Activated CD4-positive, alpha-beta T cell treated with anti-CD3 and anti-CD28 coated beads, Interleukin-2, amount 50 U/mL, for 1 hour (primary cell): ENCODE measurements around the gene BHLHE23.

ENCODE experiments used
- DNase-seq: peaks from one replicate; pipeline ENCODE4 v3.0.0-alpha.2; 2020

The BHLHE23 gene

DNA sequence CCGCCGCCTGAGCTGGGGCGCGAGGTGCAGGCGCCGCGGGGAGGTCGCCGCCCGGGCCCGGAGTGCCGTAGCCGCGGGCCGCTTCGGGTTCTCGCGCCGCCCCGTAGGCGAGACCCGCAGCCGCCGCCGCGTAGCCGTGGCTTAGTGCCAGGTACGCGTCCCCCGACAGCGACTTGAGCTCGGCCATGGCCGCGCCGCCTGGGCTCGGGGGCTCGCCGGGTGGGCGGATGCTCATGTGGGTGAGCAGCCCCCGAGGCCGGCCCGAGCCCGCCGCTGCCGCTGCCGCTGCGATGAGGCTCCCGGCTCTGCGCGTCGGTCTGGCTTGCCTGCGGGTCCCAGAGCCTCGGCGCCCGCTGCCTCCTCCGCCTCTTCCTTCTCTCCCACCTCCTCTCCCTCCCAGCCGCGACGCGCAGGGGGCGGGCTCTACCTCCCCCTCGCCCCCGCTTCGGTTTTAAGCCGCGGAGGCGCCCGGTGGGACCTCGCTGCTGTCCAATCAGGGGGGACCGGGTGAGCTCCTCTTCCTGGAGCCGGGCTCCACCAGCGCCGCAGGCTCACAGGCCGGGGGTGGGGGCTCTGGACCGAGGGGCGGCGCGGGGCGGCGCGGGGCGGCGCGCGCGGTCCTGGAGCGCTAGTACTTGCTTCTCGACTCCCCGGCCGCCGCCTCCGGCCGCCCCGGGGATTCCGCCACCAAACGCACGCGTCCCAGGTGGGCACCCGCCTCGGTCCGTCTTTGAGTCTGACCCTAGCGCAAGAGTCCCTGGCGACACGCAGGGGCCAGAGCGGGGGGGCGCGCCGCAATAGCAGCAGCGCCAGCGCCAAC is at the start of gene BHLHE23:
TSS of gene BHLHE23 (minus strand) at position 425 of the 820 bp plus-strand sequence. CDS start at position 235, 190 bp downstream.
- no peak for DNase-seq

DNA sequence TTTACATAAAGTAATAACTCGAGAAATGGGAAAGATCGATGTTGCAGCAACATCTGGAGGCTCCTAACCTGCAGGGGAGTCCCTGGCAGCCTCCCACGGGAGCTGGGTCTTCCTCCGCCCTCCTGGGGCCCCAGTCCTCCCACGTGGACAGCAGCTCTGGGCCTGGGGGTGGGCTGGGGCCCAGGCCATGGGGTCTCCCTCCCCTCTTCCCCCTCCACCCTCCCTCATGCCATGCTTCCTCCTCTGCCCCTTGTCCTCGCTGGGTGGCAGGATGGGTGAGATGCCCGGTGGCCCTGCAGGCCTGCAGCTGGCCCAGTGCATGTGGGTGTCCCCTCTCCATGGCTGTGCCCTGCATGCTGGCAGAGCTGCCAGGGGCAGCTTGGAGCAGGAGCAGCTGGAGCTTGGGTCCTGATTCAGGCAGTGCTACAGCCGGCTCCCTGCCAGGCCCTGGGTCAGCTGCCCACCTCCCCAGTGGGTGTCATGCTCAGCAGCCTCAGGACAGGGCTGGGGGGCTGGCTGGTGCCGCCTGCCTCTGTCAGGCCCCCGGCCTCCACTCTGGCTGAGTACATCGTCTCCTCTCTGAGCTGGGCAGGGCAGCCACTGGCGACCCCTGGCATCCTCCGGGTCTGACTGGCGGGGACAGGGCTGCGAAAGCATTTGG is 48.9 kb upstream of the BHLHE23 start:
- no peak for DNase-seq

DNA sequence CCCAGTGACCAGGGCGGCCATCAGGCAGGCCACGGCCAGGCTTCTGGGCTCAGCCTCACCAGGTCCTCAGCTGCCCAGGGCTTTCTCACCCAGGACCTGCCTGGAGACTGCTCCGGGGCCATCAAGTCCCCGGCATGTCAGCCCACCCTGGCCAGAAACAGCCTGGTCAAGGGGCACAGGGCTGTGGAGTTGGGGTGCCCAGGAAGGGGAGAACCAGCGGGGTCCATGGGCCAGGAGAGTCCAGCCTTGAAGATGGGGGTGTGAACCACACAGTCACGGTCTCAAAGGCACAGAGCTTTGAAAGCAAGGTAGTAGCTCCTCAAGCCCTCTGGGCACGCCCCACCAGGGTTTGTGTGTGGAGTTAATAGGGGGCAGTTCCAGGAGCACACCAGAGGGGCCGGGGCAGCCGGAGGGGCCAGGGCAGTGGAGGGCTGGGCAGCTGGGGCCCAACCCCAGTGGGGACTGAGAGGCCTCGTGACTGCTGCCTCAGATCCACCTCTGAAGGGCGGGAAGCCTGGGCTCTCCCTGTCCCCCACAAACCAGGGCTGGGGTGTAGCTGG is 48.0 kb upstream of the BHLHE23 start:
- DNase-seq = no peak

DNA sequence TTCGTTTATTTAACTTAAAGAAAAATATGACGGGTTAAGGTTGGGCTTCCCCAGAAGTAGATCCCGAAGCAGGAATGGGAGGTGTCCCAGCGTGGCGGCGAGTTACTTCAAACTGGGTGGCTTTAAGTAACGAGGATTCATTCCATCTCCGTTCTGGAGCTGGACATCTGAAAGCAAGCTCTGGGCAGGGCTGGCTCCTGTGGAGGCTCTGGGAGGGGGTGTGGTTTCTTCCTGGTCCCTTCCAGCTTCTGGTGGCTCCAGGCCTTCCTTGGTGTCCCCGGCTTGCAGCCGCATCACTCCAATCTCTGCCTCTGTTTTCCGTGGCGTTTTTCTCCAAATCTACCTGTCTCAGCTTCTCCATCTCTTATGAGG is 47.3 kb upstream of the BHLHE23 start:
- DNase-seq = no peak

DNA sequence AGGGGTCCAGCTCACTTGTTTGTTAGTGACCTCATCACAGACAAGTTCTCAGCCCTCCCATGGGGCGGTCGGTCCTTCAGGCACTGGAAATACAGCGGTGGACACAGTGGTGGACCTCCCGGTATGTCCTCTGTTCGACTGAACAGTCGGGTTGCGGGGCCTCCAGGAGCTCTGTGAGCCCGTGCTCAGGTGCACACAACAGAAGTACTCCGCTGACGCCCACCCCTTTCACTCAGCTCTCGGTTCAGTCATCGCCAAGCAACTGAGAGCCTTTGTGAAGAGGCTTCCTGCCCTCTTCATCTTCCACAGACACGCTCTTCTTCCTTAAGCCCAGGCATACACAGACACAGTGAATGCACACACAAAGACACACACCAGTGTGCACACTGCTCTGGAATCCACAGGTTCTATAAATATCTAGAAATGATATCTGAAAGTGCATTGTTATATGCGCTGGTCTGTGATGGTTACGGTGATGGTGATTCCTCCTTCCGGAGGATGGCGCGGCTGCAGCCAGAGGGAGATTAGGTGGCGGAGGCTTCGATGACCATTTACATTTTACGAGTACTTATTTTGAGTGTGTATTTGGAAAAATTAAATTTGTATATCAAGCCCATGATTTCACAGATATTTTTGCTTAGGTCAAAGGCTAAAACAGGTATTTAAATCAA is 46.8 kb upstream of the BHLHE23 start:
- DNase-seq = no peak

DNA sequence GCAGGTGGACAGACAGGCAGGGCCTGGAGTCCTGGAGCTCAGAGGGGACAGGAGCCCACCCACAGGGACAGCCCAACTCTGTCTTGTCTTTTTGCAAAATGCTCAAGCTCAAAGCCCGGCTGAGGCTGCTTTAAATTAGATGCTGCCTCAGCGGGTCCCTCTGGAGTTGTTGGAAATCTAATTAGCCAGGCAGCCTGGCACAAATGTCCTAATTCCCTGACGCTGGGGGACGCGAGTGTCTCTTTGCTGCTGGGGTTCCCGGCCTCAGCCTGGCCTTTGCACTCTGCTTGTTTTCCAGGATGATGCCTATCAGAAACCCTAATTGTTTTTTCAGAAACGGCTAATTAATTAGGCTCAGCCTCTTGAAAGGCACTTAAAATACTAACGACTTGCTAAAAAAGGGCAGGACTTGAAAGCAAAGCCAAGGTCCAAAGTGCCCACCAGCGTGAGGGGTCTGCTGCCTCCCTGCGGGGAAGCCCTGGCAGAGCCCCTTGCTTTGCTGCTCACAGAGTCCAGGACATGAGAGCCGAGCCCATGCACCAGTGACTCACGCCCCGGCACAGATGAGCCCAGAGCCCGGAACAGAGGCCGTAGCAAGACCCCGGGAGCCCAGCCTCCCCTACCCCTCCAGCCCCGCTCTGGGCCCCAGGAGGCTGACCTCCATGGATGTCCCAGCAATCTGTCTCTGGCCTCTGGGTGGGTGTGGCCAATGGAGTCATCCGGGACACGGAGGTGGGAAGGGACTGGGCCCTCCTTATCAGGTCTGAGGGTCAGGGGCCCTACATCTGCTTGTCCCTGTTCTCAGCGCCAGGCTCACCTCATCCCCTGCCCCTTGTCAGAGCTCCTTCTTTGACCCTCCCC is 46.0 kb upstream of the BHLHE23 start:
- DNase-seq = no peak

DNA sequence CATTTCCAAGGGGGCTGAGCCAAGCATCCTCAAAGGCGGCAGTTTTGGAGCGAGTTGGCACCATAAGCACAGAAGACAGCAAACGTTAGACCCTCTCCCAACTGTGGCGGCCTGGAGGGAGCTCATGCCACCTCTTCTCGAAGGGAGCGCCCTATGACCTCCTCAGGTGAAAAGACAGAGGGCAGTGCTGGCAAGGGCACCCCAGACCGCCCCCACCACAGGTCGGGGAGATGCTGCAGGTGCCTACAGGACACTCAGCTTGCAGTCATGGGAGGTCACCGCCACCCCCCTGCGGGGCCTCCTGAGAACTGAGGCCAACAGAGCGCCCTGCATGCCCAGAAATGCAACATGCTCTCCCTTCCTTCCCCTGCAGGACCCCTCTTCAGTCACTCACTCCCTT is 45.1 kb upstream of the BHLHE23 start:
- no peak for DNase-seq

DNA sequence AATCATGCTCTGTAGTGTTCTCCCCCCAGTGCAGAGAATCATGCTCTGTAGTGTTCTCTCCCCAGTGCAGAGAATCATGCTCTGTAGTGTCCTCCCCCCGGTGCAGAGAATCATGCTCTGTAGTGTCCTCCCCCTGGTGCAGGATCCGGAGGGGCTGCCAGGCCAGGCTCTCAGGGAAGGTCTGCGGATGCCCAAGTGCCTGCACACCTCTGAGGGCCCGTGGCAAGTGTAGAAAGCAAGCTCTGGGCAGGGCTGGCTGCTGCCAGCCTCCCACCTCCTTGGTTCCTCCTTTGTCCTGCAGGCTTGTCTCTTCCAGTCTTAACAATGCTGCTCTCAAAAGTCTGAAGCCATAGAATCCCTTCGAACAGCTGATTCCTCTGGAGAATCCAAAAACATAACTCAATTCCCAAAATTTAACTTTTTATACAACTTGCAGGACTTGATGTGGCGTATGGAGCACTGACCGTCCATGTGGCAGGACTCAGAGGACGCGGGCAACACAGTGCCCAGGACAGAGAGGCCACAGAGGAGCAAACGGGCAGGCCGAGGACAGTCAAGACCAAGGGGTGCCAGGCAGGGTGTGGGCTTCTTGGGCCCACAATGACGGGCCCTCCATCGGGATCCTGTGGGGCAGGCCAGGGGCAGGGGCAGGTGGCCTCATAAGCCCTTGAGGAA is 44.6 kb upstream of the BHLHE23 start:
- no peak for DNase-seq

DNA sequence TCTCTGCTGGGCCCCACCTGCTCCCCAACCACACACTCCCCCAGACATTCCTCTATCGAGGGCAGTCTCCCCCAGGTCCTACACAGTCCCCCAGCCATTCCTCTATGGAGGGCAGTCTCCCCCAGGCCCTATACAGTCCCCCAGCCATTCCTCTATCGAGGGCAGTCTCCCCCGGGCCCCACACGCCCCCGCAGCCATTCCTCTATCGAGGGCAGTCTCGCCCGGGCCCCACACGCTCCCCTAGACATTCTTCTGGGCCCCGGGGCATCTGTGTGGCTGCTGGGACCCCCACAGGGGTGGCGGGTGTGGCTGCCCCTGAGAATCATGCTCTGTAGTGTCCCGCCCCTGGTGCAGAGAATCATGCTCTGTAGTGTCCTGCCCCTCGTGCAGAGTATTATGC is 43.6 kb upstream of the BHLHE23 start:
- DNase-seq = no peak

DNA sequence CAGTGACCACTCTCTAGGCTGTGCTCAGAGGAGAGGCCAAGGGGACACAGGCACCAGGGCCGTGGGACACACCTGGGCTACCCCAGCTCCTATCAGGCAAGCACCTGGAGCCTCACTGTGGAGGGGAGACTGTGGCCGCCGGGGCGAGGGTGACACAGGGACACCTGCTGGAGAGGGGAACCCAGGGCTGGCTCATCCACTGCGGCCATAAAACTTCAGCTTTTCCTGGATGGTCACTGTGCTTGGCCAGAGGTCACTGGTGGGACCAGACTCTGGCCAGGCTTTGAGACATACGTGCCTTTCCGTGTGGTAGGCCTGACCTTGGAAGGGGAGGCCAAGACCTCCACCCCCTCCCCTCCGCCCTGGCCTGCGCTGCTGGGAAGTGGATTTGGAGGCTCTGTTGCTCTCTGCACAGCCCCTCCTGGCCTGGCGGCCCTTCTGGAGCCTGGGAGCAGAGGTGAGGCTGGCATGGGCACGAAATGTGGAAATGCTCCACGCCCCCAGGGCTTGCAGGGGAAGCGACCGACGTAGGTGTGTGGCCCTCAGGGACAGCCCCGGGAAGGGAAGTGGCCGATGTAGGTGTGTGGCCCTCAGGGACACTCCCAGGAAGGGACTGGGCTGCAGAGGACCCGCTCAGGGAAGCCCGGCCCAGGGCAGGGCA is 42.9 kb upstream of the BHLHE23 start:
- no peak for DNase-seq

DNA sequence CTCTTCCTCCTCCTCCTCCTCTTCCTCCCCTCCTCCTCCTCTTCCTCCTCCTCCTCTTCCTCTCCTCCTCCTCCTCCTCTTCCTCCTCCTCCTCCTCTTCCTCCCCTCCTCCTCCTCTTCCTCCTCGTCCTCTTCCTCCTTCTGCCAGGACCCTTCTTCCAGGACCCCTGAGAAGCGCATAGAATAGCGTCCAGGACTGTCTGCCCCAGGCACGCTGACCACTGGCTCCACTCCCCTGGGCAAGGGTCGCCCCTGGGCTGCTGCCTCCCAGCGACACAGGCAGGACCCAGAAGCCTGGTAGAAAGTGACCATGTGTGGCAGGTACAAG is 42.4 kb upstream of the BHLHE23 start:
- DNase-seq = no peak

DNA sequence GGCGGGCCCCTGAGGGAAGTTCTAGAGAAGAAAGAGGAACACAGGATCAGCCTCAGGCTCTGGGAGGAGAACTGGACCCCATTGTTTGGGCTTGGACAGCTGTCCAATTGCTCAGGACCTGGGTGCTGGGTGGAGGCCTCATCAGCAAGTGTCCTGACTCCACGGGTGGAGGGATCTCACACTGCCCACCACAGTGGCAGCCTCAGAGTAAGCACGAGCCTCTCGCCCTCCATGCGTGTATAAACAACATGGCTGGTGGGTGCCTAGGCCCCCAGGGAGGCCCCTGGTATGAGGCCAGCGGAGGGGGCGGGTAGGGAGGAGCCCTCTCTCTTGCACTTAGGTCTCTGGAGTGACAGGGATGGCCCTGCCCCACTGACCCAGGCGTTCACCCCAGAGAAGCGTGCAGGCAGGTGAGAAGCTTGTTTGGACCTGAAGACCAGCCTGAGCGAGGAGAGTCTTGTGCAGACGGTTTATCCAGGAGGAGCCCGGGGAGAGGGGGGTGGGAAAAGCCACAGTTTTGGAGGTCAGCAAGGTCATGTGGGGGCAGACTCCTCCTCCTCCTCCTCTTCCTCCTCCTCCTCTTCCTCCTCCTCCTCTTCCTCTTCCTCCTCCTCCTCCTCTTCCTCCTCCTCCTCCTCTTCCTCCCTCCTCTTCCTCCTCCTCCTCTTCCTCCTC is 41.9 kb upstream of the BHLHE23 start:
- DNase-seq = no peak

DNA sequence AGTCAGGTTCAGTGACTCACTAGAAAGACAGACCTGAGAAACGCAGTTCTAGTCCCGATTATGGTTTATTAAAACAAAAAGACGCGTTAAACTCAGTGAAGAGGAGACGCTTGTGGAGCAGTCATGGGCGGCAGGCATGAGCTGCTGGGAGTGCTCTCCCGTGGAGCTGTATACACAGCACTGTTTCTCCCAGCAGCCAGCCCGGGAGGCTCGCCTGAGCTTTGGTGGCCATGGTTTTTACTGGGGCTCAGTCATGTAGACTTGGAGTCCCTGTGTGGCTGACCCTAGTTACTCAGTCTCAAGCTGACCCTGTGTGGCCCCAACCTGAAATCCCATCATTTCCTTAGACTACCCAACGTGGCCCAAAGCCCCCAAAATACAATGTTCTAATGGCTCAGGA is 41.2 kb upstream of the BHLHE23 start:
- DNase-seq = no peak

DNA sequence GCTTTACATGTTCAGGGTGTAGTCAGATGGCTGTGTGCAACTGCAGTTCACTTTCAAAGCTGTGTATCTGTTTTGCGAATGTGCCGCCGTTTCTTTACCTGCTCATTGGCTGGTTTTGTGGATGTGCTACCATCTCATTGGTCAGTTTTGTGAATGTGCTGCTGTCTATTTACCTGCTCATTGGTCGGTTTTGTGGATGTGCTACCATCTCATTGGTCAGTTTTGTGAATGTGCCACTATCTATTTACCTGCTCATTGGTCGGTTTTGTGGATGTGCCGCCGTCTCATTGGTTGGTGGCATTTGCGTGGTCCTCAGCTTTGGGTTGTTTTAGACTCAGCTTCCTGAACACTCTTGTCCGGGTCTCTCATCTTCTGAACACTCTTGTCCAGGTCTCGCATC is 40.5 kb upstream of the BHLHE23 start:
- no peak for DNase-seq

DNA sequence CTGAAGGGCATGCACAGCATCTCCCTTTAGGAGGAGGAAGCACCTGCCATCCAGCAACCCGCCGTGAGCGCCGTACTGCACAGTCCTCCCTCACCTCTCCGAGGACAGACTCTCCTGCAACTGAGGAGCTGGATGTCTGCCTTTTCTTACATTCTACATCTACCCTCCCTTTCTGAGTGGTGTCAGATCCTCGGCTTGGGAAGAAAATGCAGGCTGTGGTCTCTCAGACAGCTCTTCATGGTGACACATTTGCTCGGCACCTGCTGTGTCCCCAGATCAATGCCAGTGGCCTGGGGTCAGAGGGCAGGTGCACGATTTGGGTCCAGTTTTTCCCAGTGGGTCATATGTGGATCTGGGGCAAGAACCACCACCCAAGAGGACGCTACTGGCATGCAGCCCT is 40.1 kb upstream of the BHLHE23 start:
- DNase-seq = no peak

DNA sequence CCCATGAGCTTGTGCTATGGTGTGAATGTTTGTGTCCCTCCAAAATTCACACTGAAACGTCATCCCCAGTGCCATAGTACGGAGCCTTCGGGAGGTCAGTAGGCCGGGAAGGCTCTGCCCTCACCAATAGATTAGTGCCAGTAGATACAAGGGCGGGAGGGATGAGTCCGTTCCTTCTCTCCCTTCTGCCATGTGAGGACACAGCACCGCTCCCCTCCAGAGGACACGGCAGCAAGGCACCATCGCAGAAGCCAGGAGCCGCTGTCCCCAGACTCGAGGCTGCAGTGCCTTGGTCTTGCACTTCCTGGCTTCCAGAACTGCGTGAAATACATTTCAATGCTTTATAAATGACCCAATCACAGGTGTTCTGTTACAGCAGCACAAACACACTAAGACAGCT is 39.2 kb upstream of the BHLHE23 start:
- DNase-seq = no peak

DNA sequence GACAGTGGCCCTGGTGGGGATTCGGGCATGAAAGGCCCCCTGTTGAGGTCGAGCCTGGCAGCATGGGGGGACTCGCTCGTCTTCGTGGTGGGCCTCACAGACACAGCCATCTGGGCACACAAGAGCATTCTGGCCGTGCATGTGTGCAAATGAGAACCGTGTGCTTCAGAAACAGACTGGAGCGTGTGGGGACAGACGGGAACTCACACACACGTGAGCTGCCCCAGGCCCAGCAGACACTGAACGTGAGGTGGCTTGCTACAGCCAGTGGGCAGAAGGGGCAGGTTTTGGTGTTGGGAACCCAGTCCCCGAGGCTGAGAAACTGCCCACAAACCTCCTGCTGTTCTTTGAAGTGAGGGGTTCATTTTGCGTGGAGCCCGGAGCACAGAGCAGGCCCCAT is 38.6 kb upstream of the BHLHE23 start:
- no peak for DNase-seq

DNA sequence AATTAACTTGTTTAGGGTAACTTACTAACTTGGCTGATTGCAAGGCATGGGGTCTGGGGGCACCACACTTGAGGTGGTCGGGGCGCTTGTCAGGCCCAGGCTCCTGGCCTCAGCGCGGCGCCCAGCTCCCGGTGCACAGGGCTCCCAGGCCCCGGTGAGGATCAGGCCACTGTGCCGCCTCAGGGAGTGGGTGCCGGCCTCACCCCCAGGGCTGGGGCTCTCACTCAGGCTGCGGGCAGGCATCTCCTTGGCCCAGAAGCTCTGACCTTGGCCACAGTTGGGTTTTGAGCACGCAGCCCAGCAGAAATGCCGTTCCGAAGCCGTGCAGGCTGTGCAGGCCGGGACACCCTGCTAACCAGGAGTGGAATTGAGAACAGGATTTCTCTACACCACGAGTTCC is 37.8 kb upstream of the BHLHE23 start:
- no peak for DNase-seq

DNA sequence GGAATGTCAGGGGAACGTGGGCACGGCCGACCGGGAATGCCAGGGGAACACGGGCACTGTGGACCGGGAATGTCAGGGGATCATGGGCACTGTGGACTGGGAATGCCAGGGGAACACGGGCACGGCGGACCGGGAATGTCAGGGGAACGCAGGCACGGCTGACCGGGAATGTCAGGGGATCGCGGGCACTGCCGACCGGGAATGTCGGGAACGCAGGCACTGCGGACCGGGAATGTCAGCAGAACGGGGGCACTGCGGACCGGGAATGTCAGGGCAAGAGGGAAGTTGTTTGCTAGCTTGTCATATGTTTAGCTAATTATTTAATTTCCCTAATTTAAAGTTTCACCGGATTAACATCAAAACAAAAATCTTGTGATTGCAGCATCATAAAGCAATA is 37.4 kb upstream of the BHLHE23 start:
- no peak for DNase-seq

DNA sequence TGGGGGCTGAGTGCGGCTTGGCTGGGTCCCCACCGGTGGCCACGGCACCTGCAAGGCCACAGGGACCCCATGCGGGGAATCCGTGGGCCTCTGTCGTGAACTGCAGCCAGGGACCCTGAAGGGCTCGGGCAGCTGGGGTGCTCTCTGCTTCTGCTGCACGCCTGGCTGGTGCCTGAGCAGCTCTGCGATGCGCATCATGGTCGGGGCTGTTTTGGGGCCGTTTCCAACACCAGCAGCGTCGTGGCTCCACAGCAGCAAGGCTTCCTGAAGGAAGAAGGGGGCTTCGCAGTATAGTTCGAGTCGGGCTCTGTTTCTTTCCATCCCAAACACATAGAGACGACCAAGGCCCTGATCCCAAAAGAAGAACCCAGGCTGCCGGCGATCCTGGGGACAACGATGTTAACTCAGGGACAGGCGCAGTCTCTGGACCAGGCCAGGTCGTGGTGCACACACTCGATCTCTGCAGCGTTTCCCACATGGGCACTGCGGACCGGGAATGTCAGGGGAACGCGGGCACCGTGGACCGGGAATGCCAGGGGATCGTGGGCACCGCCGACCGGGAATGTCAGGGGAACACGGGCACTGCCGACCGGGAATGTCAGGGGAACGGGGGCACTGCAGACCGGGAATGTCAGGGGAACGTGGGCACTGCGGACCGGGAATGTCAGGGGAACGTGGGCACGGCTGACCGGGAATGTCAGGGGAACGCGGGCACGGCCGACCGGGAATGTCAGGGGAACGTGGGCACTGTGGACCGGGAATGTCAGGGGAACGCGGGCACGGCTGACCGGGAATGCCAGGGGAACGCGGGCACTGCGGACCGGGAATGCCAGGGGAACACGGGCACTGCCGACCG is 36.8 kb upstream of the BHLHE23 start:
- DNase-seq = no peak
